Measurements from ENCODE around the gene NPLOC4. TPM values are rescaled to one million over a fixed set of nuclear protein-coding genes. Genes with fewer than 3 reads are reported as not detected.

Gene NPLOC4
- total RNA-seq, 1 donor from 2014 or later = 44.1 TPM

DNA sequence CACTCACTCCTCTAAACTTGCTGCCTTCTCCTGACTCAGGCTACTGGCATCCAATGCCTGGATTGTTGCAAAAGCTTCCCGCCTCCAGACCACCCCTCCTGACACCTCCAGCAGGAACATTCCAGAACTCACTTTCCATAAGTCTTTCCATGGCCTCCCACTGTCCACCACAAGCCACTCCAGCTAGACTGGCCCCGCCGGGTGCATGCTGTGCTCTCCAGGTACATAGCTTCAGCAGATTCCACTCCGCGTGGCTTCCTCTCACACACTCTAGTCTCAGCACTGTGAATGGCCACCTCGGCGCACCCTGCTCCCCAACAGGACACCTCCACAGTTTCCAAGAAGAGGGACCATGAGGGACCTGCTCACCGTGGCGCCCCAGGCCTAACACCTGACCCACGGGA, 58.9 kb downstream of the NPLOC4 start:
- H3K27me3 Mint-ChIP-seq (ENCODE audit: insufficient read depth, low read depth) = peaks cover 9% of the 10 kb centered on the region
- no peaks in the 10 kb centered on the region for H3K9me3 Mint-ChIP-seq
- Histone ChIP-seq H3K27ac (no peak overlapping the region), H3K79me2 (ENCODE audit: low read depth) (no peaks in the 10 kb centered on the region), H3F3A (ENCODE audit: low read depth) (no peaks in the 10 kb centered on the region), H3K9me3 (ENCODE audit: low read depth) (no peaks in the 10 kb centered on the region), H3K4me2 (no peak overlapping the region), H3K4me3 (no peak overlapping the region), H3K36me3 (peaks cover 5% of the 10 kb centered on the region), H3K4me1 (no peaks in the 10 kb centered on the region), H4K20me1 (ENCODE audit: low read depth) (peaks cover 9% of the 10 kb centered on the region), H3K27me3 (no peaks in the 10 kb centered on the region), H3K9ac (no peak overlapping the region), H2AFZ (replicated peaks) (no peak overlapping the region)
- no peak for TF ChIP-seq EZH2 (IDR thresholded peaks at IDR 0.05)
- no peak for TF ChIP-seq CTCF (IDR thresholded peaks at IDR 0.05)
- TF ChIP-seq EZH2phosphoT487 (IDR thresholded peaks at IDR 0.05) = no peak
- no peak for DNase-seq (ENCODE audit: low spot score)
- H3K27ac Mint-ChIP-seq = no peak overlapping the region
- H3K36me3 Mint-ChIP-seq = peaks cover 25% of the 10 kb centered on the region
- H3K4me3 Mint-ChIP-seq = peak overlapping the region; percentile 26
- H3K4me1 Mint-ChIP-seq = peaks cover 3% of the 10 kb centered on the region

- Histone ChIP-seq H3F3A (ENCODE audit: low read depth) (no peaks in the 10 kb centered on the region), H3K4me2 (no peak overlapping the region), H3K4me3 (no peak overlapping the region), H3K27ac (no peak overlapping the region), H2AFZ (replicated peaks) (no peak overlapping the region), H3K9ac (no peak overlapping the region), H4K20me1 (ENCODE audit: low read depth) (peaks cover 9% of the 10 kb centered on the region), H3K4me1 (no peaks in the 10 kb centered on the region), H3K9me3 (ENCODE audit: low read depth) (no peaks in the 10 kb centered on the region), H3K36me3 (peaks cover 5% of the 10 kb centered on the region), H3K27me3 (no peaks in the 10 kb centered on the region), H3K79me2 (ENCODE audit: low read depth) (no peaks in the 10 kb centered on the region)
- H3K4me1 Mint-ChIP-seq = peaks cover 3% of the 10 kb centered on the region
- H3K27ac Mint-ChIP-seq = no peak overlapping the region
- TF ChIP-seq CTCF (IDR thresholded peaks at IDR 0.05) (no peak), EZH2 (IDR thresholded peaks at IDR 0.05) (no peak), EZH2phosphoT487 (IDR thresholded peaks at IDR 0.05) (no peak)
- H3K4me3 Mint-ChIP-seq = peak overlapping the region; percentile 26
- peaks cover 29% of the 10 kb centered on the region for H3K36me3 Mint-ChIP-seq
- H3K27me3 Mint-ChIP-seq (ENCODE audit: insufficient read depth, low read depth) = peaks cover 9% of the 10 kb centered on the region
- DNase-seq (ENCODE audit: low spot score) = no peak
- no peaks in the 10 kb centered on the region for H3K9me3 Mint-ChIP-seq
Measured at GRCh38 chr17:81577278-81578000, 59.5 kb downstream of the NPLOC4 start.

GRCh38 chr17:81576621-81577277, 60.2 kb downstream of the NPLOC4 start:
- Mint-ChIP-seq H3K4me1 (peaks cover 3% of the 10 kb centered on the region), H3K4me3 (no peak overlapping the region), H3K36me3 (peaks cover 29% of the 10 kb centered on the region), H3K9me3 (no peaks in the 10 kb centered on the region), H3K27ac (no peak overlapping the region), H3K27me3 (ENCODE audit: insufficient read depth, low read depth) (peaks cover 8% of the 10 kb centered on the region)
- H2AFZ ChIP-seq (replicated peaks) = no peak overlapping the region
- H3F3A ChIP-seq (ENCODE audit: low read depth) = no peaks in the 10 kb centered on the region
- H3K79me2 ChIP-seq (ENCODE audit: low read depth) = no peaks in the 10 kb centered on the region
- TF ChIP-seq EZH2 (IDR thresholded peaks at IDR 0.05) (no peak), CTCF (IDR thresholded peaks at IDR 0.05) (no peak), EZH2phosphoT487 (IDR thresholded peaks at IDR 0.05) (no peak)
- no peak overlapping the region for H3K27ac ChIP-seq
- no peak overlapping the region for H3K4me2 ChIP-seq
- no peaks in the 10 kb centered on the region for H3K4me1 ChIP-seq
- DNase-seq (ENCODE audit: low spot score) = no peak
- no peaks in the 10 kb centered on the region for H3K27me3 ChIP-seq
- peaks cover 9% of the 10 kb centered on the region for H4K20me1 ChIP-seq (ENCODE audit: low read depth)
- H3K36me3 ChIP-seq = peaks cover 5% of the 10 kb centered on the region
- H3K9me3 ChIP-seq (ENCODE audit: low read depth) = no peaks in the 10 kb centered on the region
- no peak overlapping the region for H3K9ac ChIP-seq
- no peak overlapping the region for H3K4me3 ChIP-seq

Measured in neural progenitor cell (in vitro differentiated cells).